Measurements from ENCODE around the gene INSIG1. TPM values are rescaled to one million over a fixed set of nuclear protein-coding genes. Genes with fewer than 3 reads are reported as not detected.

INSIG1 gene
- total RNA-seq, 1 donor from 2014 or later: 55.4 TPM

DNA sequence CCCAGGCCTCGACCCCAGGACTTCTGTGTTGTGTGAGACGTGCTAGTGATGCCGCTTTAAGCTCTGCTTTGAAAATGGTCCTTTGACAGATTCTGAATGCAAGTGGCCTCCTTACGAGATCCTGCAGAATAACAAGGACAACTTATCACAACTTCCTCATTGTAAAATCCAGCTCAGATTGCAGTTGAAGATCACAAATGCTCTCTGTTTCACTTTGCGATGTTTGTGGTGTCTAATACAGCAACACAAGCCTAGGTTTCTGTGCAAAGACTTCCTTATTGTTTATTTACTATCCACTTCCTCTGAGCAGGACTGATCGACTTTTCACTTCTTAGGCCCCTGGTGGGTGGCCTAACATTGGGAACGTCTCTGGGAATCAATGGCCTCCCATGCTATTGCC, 31.7 kb upstream of the INSIG1 start:
- DNase-seq (ENCODE audit: low spot score): no peak

DNA sequence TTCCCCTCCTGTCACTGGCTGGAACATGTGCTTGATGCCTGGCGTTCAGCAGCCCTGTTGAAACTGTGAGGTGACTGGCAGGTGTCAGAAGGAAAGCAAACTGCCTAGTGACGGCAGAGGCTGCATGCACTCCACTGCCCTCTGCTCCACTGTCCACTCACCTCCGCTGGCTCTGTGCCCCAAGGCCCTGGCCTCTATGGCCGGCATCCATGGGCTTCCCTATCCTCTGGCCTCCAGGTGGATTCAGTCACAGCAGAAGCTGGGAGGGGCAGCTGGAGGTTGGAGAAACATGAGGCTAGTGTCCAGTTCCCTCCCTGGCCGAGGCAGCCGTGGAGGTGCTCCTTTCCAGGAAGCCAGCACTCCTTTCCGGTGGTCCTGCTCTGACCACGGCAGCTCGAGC, 31.2 kb upstream of the INSIG1 start:
- DNase-seq (ENCODE audit: low spot score): no peak

GRCh38 chr7:155267023-155267422, 30.7 kb upstream of the INSIG1 start:
- no peak for DNase-seq (ENCODE audit: low spot score)

GRCh38 chr7:155267436-155267835, 30.2 kb upstream of the INSIG1 start:
- no peak for DNase-seq (ENCODE audit: low spot score)

GRCh38 chr7:155268211-155268610, 29.5 kb upstream of the INSIG1 start:
- no peak for DNase-seq (ENCODE audit: low spot score)

GRCh38 chr7:155268921-155269650, 28.6 kb upstream of the INSIG1 start:
- DNase-seq (ENCODE audit: low spot score): no peak

DNA sequence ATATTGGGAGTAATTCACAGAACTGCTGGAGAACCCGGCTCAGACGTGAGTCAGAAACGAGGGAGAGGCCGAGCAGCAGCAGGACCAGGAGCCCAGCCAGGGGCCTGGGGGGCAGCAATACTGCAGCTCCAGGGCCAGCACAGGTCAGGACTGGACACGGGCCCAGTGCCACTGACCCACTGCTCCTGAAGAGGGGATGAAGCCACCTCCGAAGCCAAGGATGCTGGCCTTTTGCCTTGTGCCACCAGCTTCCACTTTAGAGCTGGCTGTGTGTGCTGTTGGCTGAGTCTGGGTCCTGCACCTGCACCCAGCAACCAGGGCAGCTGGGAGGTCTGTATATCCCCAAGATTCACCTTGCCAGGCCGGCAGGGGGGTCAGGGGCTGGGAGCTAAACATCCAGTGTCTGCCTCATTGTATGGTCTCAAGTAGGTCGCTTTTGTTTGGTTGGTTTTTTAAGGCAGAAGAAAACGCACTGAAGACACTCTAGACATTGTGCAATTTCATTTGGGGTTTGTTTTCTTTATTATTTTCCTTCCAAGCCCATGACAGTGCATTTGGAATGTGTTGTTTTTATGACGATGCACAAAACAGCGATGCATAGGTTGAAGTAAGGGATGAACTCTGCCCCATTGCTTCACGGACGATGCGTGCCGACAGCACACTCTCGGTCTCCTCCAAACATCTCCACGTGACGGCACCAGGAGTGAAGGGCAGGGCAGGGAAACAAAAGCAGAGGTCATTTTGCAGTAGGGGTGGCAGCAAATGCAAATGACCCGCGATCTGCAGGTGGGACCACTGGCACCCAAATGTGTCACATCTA, 27.7 kb upstream of the INSIG1 start:
- DNase-seq (ENCODE audit: low spot score): no peak

DNA sequence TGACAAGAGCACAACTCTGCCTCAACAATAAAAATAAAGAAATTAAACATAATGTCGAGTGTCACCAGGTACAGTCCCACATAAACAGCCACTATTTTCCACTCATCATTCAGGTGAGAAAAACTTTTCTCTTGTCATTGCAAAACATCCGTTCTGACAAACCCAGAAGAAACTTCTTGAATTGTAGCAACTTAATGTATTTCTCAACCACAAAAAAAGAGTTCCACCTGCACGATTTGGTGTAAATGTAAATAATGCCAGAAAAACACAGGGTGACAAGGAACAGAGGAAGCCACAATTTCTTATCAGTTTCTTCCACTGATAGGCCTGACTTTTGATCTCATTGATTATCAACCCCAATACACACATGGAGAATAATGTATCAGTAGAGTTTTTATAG, 26.8 kb upstream of the INSIG1 start:
- DNase-seq (ENCODE audit: low spot score): no peak

DNA sequence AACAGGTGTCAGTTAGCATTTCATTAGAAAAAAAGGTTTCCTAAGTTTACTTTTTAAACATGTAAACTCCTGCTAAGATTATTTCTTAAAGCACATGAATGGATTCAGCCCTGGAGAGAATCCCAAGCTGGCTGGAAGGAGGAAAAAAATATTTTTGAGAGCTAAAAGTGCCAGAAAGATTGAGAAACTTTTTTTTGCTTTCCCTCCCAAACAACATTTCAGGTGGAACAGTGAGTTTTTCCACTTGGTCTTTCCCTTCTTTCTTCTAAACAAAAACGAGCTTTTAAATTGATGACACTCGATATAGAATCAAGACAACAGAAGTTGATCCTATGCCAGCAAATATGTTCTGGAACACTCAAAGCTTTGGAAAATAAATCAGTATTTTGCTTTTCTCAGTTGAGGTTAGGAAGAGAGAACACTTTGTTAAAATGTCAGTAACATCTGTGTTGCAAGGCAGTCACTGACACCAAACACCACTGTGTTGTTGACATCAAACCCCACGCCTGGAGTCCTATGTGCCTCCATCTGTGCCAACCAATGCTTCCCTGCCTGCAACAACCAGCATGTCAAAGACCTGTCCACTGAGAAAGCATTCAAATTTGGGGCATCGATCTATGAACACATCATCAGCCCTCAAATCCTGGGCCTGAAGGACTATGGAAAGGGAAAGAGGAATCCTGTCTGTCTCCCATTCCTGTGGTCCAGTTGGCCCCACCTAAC, 22.9 kb upstream of the INSIG1 start:
- DNase-seq (ENCODE audit: low spot score): no peak

GRCh38 chr7:155276042-155276799, 21.5 kb upstream of the INSIG1 start:
- DNase-seq (ENCODE audit: low spot score): no peak

DNA sequence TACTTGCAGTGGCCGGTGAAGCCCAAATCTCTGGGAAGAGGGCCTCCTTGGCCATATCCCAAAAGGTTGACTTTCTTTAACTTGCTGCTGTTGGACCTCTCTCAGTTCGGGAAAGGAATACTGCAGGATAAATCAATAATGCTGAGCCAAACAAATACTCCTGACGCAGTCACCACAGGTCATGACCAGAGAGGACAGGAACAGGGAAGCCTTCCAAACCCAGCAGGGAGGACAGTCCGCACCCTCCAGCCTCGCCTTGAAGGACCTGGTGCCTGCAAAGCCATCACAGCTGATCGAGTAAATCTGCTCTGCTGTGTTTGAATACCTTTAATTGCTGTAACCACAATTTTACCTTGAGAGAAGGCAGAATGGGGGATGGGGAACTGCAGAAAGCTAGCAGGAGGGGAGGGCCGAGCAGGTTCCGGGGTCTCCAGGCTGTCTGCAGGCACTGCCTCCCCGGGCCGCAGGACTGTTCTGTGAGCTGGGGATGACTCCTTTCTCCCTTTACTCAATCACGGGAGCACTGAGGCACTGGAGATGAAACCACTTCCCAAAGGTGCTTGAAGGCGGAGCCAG, 20.8 kb upstream of the INSIG1 start:
- no peak for DNase-seq (ENCODE audit: low spot score)

DNA sequence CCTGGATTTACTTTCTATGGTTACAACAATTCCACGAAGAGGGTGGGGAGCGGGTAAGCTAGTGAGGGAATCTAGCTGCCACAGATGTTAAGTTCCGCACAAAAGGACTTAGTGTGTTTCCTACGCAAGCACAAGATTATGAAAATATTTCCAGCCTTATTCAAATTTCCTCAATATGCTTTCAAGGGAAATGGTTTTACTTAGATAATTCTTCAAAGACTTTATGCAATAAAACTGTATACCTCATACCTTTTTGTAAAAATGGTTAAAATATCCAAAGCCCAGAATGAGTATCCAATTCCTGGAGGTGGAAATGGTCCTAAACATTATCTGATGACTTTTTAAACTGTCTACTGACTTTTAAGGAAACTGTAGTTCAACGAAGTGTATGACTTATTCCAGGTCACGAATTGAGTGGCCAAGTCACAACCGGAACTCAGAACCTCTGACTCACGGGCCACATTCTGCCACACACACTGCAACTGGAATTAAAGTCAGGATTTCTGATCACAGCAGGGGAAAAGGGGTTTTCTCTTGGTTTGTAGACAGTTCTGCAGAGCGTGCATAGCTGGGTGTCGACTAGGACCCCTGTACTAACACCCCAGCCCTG, 20.2 kb upstream of the INSIG1 start:
- DNase-seq (ENCODE audit: low spot score): no peak

GRCh38 chr7:155278921-155279320, 18.8 kb upstream of the INSIG1 start:
- DNase-seq (ENCODE audit: low spot score): no peak

DNA sequence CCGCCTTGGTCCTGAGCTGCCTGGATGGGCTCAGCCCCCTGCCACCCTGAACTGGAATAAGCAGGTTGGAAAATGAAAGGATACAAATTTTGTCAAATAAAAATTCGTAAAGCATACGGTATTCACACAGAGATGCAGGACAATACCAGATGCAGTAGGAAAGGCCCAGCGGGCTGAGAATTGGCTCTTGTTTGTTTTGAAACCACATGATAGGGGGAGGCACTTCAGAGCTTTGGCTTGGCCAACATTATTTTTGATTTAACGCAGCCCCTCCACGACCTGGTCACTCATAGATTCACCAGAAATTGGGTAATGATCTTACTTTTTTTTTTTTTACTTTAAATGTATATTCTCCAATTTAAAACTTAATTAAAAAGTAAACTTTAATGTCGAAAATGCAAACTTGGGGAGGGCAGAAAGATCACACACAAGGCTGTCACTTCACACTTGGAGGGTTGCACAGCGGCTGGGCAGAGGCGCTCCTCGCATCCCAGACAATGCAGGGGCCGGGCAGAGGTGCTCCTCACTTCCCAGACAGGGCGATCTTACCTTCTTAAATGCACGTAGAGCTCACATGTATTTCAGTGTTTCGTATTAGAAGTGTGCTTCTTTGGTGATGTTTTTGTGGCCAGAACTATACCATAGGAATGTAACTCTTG, 17.8 kb upstream of the INSIG1 start:
- DNase-seq (ENCODE audit: low spot score): no peak

DNA sequence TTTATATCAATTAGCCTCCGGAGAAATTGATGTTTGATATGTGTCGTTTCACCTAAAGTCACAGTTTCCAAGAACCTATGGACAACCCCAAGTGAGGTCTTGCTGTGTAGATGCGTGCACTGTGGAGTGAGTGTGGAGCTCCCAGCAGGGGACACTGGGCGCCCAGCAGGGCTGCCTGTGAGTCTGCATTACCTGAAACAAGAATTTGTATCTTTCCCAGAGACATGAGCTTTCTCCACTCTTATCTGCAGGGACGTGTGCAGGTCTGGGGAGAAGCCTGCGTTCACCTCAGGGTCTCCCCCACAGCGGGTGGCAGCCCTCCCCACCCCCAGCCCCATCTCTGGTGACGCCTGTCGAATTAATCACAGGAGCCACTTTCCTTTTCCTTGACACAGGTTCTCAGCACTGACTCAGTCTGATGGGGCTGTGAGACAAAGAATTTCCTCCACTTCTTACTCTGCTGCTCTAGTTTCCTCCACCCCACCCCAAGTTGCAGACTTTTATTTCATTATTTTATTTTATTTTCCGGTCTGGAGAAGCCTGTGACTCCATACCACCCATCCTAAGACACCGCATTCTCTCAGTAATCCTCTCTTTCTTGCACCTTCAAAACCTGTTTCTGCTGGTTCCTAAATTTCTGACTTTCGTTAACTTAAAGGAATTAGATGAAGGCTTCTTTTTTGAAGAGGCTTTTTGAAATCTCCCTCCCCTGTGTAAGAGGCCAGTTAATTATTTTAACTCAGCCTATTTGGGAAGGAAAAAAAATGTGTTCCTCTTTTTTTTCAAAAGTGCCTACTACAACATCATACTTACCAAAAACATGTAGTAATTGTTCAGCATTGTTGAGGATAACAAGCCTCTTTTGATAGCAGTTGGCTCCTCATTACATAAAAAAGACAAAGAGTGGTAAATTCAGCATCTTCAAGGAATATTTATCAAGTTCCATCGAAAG, 17.0 kb upstream of the INSIG1 start:
- no peak for DNase-seq (ENCODE audit: low spot score)

DNA sequence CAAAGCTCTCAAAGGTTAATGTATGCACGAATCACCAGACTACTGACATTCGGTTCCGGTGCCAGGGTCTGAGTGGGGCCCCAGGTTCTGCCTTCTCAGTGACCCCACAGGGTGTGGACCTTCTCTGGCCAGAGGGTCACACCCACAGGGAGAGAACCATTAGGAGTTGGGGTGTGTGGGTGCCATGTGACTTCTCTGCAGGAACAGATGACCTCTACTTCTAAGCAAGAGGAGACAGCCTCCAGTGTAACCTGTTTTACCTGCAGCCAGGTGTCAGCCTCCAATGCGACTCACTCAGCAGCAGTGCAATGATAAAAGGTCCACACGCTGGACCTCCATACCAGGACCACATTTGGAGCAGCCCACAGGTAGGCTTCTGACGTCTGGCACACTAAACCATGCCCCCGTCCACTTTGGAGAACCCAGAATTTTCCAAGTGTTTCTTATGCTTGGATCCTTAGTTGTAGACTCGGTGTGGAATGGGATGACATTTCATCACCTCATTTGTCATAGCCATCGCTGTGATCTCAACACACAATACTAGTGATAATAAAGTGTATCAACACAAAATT, 16.2 kb upstream of the INSIG1 start:
- DNase-seq (ENCODE audit: low spot score): no peak

DNA sequence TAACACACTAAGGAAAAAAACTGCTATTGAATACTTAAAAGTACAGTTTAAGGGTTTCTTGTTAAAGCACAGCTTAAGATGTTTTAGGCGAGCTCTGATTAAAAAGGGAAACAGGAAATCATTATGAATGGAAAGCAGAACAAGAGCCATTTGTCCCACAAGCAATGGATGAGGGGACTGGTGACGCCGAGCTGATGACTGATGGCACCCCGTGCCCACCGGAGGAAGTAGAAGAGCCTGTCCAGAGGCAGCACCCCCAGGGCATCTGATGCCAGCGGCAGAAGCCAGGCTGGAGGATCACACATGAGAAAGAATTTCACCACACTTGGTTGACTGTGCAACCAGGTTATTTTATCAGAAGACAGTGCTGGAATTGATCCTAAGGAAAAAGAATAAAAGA, 15.0 kb upstream of the INSIG1 start:
- DNase-seq (ENCODE audit: low spot score): no peak

DNA sequence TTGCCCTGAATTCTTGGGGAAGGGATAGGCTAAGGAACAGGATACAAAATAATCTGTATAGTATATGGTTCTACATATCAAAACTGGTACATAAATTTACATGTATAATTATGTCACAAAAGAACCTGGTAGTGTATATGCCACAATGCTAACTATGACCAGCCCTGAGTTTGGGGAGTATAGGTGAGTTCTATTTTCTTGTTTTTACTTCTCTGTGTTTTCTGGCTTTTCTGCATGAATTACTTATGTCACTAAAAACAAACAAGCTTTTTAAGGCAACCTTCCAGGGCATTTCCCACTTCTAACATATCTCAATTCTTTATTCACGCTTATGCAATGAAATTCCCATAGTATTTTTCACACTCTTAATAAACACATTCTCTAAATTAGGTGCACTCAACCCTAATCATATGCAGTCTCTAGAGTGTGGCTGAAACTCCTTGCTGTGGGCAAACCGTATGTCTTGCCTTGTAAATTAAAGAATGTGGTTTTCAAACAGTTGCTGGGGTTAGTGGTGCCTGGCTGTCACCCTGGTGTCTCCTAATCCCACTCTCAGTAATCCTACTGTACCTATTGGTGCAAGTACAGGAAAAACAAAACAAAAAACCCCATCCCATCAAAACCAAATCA, 14.0 kb upstream of the INSIG1 start:
- no peak for DNase-seq (ENCODE audit: low spot score)

Data from umbilical cord (tissue), 2 donors.